HCEC 1CT (cell line): ENCODE measurements around the gene TCEAL3.
"Not testable (repeated sequence)": the region's sequence is repeated elsewhere in the genome, so short reads cannot be mapped to it uniquely, and the experiment has no call there.

Experiments used
- DNase-seq: peaks from one replicate; pipeline ENCODE4 v3.0.0-alpha.2; 2017

The TCEAL3 gene

DNA sequence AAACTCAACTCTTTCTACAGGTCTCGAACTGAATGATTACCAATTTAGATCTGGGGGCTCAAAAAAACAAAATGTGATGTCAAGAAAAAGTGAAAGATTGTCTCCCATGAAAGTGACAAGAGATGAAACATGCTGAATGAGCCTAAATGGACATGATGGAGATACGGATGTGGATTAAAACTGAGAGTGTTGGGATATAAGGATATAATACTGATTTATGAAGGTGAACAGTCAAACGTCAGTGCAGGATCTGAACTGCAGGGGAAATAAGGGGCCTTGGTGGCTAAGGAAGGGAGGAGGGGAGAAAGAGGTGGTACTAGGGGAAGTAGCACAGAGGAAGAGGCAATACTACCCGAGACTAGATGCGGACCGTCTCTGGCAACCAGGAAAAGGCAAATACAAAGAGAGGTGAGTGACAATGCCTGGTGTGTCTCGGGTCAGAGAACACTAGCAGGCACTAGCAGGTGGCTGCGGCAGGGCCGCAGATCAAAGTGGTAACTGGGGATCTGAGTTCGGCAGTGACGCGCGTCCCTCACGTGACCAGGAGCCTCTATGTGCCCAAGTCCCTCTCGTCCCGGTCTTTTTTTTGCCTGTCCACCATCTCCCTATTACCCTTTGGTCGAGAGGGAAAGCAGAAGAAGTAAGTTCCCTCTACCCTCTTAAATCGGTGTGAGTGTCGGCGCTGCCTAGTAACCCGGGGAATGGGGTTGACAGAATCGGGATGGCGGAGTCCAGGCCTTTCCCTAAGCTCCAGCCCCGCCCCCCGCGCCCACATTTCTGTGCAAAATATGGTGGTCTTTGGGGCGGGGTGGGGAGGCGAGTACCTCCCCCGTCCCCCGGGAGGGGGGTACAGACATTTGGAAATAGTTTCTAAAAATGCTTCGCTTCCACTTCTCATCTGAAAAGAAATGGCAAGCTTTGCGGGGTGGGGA is 20.9 kb downstream of the TCEAL3 start, which contains the start of gene TCEAL1:
Gene TCEAL1, plus strand, starts transcription at position 590 of the 932 bp plus-strand sequence. CDS start 942 bp downstream, outside the sequence.
- peak; percentile 11 for DNase-seq

- DNase-seq: peak; percentile 61
Measured at GRCh38 chrX:103629318-103630170, 21.8 kb downstream of the TCEAL3 start.

DNA sequence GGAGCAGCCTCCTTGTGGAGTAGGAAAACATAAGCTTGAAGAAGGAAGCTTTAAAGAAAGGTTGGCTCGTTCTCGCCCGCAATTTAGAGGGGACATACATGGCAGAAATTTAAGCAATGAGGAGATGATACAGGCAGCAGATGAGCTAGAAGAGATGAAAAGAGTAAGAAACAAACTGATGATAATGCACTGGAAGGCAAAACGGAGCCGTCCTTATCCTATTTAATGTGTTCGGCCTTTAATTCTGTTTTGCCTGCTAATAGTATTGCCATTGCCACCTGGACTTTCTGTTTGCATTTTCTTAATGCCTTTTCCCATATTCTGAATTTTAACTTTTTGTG is 22.4 kb downstream of the TCEAL3 start:
- DNase-seq: no peak

DNA sequence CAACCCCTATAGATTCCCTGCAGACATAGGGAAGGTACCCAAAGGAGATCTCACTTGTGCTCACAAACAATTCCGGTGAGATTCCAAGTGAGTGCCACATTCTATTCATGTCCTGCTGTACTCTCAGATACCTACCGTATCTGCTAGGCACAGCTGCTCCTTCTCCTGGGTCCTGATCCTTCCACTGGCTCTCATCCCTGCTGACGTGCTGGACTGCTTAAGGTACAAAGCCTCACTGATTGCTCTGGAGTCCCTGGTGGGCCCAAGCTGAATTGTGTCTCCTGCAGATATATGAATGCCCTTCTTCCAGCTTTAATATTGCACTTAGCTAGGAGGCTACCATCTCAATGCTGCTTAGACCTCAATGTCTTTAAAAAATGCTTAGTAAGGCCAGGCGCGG is 23.4 kb downstream of the TCEAL3 start:
- DNase-seq: no peak

DNA sequence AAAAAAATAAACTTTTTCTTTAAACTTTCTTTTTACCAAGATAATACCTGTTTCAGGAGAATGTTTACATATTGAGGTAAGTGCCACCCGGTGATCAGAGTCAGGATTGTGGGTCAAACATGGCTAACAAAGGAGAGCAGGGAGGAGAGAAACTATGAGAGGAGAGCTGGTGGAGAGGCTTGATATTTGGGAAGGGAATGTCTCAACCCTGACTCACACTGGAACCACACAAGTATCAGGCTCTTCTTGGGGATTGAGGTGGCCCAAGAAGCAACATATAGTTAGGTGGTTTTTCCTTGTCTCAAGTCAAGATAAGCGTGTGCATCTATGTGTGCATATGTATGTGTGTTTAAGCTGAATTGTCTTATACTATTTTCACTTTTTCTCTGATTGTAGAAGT is 27.7 kb downstream of the TCEAL3 start:
- DNase-seq: peak; percentile 28

DNA sequence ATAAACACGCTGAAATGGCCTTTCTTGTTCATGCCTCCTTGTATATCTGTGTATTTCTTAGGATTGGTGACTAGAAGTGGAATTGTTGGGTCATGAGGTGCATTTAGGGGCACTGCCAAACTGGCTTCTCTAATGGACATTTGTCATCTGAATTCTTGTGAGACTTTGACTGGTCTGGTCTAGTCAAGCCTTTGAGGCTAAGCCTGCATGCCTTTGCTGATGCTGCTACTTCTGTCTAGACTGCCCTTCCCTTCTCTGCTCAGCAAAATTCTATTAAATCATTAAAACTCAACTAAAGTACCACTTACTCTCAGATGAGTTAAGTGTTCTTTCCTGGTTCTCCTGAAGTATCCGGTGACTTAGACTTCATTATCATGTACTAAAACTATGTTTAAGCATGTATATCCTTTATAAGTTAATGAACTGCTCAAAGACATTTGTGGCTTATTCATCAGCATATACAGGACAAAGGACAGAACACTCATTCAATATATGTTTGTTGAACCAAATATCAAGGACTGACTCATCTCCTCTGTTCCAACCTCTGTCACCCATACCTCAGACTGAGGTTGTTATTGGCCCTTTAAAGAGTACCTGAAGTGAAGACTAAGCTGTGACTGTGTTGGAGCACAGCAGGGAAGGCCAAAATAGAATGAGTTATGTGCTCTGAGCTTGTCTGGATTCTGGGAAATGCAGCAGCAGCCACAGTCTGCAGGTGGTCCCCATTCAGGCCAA is 30.0 kb downstream of the TCEAL3 start:
- DNase-seq: peak; percentile 16

DNA sequence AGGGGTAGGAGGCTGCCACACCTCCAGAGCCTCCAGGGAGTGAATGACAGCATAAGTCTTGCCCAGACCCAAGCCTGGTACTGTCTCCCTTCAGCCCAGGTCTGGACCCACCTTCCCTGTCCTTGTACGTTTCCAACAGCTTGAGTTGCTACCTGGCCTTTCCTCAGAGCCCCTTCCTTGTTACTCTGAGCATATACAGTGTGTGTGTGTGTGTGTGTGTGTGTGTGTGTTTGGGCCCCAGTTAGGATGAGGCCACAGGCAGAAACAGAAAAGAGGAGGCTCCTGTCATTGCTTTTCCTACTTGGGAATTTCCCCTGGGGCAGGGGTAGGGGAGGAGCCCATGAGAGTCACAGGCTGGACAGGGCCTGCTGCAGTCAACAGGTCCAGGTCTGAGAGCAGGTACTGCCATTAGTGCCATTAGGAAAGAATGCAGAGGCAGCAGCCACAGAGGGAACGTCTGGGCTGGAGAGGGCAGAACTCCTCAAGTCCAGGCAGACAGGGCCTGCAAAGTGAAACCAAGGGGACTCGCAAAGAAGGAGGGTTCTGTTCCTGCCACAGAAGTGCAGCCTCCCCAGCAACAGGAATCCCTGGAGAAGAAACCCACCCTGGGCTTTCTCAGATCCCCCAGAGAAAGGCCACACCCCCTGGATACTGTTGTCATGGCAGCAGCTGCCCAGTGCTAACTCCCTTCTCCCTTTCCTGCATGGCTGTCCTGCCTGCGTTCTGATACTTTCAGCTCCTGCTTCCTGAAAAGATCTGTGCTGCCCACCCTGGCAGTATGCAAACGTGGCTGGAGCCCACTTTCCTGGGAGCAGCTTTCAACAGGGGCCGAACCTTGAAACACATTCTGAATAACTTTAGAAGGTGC is 30.9 kb downstream of the TCEAL3 start:
- not testable (repeated sequence) for DNase-seq

GRCh38 chrX:103640401-103641155 is 32.8 kb downstream of the TCEAL3 start:
- DNase-seq: peak; percentile 30

- DNase-seq: no peak
Measured at GRCh38 chrX:103644125-103644524, 36.4 kb downstream of the TCEAL3 start.

- DNase-seq: no peak
Measured at GRCh38 chrX:103647630-103648029, 39.9 kb downstream of the TCEAL3 start.

DNA sequence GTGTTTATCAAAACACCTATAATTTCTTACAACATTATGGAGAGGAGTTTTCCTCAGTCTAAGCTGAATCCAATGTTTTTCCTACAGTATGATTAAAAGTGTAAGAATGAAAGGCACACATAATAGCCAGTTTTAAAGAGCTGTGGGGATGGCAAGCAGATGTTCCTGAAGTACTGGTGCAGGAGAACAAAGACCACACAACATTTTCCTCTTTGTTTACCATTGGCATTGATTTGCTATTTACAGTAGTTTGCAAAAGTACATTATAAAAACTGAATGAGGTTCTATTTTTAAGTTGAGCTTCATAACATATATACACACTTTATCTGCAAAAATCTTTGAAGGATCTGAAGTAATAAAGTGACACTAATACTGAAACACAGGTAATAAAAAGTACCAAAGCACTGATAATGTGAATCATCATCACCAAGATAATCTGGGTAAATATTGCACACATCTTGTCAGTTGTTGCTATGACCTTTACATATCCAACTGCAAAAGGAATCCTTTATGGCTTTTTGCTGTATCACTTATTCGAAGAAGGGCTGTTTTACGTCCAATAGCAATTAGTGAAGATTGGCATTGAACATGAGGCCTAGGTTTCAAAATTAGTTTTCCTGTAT is 43.5 kb downstream of the TCEAL3 start:
- DNase-seq: no peak

GRCh38 chrX:103655230-103656000 is 47.7 kb downstream of the TCEAL3 start:
- not testable (repeated sequence) for DNase-seq

DNA sequence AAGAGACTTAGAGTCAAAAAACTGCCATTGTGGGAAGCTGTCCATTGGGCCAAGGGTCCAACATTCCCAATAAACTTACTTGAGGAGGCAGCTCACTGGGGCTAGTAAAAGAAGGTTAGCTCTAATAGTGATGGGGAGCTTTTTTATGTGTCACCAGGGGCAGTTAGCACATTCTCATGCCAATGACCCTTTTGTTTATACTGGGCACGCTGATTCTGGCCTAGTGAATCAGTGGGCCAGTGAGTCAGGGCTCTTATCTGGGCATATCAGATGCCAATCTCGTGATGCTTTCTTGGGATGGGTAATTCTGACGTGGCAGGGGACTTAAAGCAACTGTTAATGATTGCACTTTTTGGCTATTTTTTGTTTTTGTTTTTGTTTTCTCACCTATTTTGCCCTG is 48.9 kb downstream of the TCEAL3 start:
- peak; percentile 86 for DNase-seq

DNA sequence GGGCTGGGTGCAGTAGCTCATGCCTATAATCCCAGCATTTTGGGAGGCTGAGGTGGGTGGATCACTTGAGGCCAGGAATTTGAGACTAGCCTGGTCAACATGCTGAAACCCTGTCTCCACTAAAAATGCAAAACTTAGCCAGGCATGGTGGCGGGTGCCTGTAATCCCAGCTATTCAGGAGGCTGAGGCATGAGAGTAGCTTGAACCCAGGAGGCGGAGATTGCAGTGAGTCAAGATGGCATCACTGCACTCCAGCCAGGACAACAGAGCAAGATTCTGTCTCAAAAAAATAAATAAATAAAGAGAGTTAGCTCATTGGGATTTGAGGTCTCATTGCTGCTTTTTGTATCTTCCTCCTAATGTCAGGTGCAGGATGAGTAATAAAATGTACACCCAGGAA is 49.3 kb downstream of the TCEAL3 start:
- DNase-seq: peak; percentile 51

DNA sequence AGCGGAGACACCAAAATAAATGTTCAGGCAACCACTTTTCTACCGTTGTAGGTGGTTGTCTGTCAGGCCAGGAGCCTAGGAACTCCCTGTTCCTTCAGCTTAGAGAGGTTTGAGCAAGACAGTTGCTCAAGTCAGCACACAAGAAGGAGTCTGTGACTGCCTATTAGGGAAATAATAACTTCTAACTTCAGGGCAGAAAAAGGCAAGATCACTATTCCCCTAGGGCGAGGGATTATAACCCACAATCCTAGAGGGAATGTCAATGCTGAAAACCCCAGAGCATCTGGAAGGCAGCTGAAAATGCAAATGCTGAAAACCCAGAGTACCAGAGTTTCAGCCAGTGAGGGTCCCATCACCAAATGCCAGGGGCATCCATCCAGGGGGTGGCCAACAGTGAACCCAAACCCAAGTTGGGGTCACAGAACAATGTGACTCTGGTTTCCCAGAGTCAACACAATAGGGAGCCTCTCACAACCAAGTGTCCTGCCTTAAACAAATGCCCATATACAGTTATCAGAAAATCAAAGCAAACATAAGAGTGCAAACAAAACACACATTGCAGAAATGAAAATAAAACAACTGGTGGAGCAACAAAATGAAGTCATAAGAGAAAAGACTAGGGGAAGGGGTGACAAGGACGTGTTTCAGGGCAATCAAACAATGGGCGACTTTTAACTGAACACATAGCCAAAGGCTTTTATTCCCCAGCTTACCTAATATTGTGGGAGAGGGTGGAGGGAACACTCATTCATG is 51.1 kb downstream of the TCEAL3 start:
- no peak for DNase-seq

DNA sequence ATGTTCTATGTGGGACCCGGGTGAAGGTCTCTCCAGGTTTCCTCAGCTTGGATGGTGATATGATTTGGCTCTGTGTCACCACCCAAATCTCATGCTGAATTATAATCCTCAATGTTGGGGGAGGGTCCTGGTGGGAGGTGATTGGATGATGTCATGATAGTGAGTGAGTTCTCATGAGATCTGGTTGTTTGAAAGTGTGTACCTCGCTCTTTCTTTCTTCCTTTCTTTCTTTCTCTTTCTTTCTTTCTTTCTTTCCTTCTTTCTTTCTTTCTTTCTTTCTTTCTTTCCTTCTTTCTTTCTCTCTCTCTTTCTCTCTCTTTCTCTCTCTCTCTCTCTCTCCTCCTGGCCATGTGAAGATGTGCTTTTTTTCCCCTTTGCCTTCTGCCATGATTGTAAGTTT is 51.7 kb downstream of the TCEAL3 start:
- not testable (repeated sequence) for DNase-seq
